ENCODE results near the gene ARHGEF10L.

GRCh38 chr1:17680308-17680707 lies 140.8 kb downstream of the ARHGEF10L start:
- TF ChIP-seq CTCF (IDR thresholded peaks at IDR 0.05; ENCODE audit: insufficient read depth, low read length, poor library complexity, severe bottlenecking) (no peak), EZH2phosphoT487 (conservative IDR thresholded peaks at IDR 0.05; ENCODE audit: low read length) (no peak)
